Hepatic stellate cell (primary cell): Measurements from ENCODE around the gene ANO1.

Experiments
- DNase-seq: peaks from one replicate; pipeline ENCODE4 v3.0.0; 2011; ENCODE audit warnings: low spot score

The ANO1 gene

DNA sequence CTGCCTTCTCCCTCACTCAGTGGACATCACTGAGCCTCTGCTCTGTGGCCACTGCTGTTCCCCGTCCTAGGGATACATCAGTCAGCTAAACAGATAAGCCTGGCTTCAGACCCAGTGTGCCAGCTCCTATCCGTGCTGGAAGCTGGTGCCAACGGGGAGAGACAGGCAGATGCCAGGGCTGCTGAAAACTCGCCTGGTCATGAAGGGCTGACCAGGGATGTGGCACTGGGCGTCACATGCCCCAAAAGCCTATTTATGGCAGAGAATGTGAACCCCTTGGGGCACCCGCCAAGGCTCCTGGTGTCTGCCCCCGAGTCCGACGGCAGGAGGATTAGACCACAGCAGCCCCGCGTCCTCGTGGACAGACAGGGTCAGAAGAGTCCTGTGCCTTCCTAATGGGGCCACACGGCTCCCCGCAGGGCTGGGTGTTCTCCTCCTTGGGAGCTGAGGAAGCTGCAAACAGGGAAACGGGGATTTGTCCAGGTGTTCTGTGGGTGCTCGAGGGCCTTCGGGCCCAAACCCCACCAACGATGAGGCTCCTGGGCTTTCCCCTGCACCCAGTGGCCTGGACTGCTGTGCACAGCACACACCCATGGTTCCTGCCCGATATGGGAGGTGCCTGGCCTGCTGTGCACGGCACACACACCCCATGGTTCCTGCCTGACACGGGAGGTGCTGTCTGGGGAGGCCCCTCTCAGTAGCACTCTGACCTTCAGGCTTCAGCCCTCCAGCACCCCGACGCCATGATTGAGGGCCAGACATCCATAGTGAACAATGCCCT lies 19.9 kb downstream of the ANO1 start:
- no peak for DNase-seq

DNA sequence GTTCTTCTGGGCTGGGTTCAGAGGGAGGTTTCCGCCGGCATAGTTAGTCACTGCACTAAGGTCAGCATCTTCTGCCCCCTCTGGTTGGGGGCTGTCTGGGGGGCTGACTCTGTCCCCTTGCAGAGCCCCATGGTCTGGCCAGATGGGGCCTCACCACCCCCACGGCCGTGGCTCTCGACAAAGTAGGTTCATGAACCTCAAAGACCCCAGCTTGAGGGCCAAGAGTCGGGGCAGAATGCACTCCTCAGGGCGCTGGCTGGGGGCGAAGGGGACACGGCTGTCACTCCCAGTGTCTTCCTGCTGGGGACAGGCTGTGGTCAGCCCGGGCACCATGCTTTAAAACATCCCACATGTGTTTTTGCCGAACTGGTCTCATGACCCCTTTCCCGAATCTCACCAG lies 20.8 kb downstream of the ANO1 start:
- DNase-seq, result no peak

DNA sequence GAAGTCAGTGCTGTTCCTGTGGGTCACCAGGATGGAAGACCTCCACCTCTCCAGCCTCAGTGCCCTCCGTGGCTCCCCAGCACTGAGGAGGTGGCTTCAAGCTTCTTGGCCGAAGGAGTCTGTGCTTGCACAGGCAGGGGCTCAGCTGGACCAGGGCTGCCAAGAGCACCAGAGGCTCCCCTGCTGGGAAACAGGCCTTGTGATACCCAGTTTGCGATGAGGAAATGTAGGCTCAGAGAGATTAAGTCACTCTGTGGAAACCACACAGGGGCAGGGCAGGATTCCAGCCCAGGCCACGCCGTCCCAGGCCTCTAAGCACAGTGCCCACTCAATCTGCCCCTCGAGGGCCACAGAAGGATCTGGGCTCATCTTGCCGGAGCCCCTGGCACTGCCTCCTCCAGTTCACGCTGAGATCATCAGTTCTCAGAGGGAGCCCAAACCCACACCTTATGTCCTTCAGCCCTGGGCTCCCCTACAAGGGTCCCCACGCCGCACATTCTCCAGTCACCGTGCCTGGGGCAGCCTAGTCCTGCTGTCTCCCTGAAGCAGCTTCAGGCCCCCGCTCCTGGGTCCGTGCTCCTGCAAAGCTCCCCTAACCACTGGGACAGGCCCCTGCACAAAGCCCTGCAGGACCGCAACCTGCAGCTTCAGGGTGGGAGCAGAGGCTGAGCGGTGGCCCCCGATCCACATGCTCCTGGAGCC lies 21.6 kb downstream of the ANO1 start:
- no peak for DNase-seq

DNA sequence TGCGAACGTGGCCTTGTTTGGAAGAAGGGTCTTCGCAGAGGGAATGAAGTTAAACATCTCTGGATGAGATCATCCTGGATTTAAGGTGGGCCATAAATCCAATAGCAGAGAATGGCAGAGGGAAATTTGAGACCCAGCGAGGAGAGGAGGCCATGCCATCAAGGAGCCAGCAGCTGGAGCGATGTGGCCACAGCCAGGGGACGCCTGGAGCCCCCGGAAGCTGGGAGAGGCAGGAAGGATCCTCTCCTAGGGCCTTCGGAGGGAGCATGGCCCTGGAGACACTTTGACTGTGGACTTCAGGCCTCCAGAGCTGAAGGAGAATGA lies 22.1 kb downstream of the ANO1 start:
- no peak for DNase-seq

DNA sequence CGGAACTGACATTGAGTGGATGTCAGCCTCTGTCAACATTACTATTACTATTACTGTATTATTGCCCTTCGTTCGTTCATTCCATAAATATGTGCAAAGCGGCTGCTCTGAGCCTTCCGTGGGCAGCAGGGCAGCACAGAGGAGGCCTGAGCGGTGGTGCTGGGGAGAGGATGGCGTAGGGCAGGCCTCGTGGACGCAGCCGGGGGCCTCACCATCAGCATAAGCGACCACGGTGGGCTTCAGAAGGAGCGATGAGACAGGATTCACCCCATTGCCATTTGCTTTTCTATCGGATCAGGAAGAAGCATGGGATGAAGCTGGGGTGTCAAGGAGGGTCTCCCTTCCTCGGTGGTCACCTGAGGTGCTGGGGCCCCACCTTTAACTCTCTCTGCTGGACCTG lies 22.7 kb downstream of the ANO1 start:
- no peak for DNase-seq

DNA sequence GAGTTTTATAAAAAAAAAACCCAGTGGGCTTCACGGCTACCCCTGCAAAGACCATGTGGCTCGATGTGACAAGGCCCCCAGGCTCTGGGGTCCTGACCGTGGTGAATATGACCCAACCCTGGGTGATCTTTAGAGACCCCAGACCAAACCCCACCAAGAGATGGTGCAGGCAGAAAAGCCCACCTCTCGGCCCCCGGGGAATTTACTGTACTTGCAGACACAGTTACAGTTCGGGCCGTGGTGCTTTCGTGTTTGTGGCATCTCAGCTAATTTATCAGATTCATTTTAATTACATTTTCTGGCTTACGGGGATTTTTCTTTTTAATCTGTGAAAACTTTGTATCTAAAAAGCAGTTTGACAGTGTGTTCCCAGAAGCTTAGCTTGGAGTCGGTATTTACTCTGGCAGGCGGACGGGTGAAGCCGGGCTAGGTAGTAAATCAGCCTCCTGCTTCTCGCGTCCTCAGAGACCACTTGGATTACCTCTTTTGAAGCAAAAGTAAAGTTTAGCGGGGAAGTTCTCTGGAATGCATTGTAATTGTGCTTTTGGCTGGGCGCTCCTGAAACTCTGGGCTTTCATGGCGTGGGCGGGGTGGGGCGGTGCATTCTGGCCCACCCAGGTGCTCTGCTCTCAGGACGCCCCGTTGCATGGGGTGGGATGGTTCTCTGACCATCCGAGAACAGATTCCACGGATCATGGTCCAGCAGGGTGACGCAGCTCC lies 25.3 kb downstream of the ANO1 start:
- DNase-seq, result no peak

DNA sequence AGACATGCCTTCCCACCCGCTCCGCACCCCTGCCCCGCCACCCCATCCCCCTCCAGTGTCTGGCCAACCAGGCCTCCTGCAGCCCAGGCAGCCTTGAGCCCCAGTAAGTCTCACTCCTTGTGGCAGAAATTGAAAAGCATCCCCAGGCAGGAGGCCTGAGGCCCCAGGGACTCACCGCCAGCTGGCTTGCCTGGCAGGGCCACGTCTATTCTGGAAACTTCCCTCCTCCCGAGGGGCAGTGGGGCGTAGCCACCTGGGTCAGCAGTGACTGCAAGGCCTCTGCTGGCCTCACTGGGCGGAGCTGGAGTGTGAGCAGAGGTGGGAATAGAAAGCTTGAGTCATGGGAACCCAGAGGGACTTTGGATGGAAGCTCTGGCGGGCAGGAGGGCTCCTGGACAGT lies 26.3 kb downstream of the ANO1 start:
- DNase-seq, result no peak

DNA sequence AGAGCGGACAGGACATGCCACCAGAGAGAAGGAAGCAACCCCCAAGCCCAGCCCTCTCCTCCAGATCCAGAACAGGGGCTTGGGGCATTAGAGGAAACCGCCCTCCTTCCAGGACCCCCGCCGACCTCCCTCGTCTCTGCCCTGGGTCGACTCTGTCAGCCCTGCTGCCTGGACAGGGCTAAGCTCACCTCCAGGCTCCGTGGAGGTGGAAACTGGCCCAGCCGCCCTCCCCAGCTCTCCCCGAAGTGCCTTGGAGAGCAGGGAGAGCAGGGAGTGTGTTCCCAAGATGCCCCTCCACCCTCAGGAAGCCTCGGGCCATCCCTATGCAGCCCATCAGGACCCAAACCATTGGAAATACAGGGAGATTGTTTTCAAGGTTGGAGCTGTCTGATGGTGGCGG lies 26.8 kb downstream of the ANO1 start:
- no peak for DNase-seq

DNA sequence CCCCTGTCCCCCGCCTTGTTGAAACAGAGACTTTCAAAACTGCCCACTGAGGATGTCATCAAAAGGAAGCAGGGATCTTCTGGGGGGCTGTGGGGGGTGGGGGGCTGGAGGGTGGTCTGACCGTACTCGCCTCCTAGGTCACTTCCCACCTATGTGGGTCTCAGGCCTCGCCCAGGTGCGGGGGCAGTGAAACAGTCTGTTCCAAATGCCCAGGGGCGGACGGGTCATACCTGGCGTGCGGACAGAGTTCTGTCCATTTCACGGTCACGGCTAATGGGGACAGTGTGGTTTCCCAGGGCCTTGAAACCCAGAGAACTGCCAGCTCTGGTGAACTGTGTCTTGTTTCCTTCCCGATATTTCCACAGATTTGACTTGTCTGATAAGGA lies 27.2 kb downstream of the ANO1 start:
- no peak for DNase-seq

DNA sequence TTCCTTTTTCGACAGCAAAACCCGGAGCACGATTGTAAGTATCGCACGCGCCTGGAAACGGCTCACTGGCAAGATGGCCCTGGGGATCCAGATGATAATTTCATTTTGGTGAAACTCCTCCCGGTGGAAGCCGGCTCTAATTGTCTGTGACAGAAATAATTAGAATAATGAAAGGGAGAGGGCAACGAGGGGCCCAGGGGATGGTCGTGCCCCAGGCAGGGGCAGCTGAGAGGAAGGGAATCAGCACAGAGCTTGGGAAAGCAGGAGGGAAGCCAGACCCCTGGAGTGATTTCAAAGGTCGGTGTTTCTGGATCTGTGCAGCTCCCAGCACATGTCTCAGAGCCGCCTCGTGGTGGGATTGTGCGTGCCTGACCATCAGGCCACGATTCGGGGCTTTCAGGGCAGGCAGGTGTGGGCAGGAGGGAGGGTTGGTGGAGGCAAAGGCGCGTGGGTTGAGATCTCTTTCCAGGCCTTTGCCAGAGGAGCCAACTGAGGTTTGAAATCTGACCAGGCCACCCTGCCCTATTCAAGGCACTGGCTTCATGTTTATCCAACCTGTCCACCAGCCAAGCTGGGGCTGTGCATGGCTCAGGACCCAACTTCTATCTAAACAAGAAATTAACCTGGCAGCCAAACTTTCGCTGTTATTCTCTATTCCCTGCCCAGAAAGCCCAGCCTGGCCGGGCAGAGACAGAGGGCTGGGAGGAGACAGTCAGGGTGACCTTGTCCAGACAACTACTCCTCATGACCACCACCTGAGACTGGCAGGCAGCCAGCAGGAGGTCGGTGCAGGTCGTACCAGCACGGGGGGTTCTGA lies 27.8 kb downstream of the ANO1 start:
- no peak for DNase-seq

DNA sequence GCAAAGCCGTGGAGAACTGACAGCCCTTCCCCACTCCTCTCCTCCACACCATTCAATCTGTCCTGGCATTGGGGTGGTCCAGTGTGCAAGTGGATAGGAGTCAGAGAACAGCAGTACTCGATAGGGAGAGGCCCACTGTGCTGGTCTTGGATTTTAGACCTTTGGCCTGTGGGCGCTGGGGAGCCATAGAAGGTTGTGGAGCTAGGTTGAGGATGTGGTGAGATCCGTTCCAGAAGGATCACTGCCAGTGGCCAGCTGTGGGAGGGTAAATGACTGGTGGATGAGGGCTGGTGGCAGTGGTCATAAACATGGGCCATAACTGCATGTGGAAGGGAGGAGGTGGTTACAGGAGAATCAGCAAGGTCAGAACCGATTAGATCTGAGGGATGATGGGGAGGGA lies 28.6 kb downstream of the ANO1 start:
- no peak for DNase-seq

DNA sequence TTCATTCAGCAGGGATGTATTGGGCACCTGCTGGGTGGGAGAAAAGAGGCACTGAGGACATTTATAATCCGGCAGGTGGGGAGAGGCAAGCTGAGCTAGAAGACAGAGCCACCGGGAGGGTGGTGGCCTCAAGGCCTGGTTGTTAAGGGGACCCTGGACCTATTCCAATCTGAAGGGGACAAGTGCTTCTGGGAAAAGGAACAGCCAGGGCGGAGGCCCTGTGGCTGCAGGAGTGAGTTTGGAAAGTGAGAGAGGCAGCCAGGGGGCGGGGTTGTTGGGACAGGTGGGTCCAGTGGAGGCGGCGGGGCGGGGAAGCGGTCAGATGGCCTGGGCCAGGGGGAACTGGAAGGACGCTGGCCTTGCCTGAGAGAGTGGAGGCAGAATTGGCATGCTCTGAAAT lies 29.1 kb downstream of the ANO1 start:
- no peak for DNase-seq

DNA sequence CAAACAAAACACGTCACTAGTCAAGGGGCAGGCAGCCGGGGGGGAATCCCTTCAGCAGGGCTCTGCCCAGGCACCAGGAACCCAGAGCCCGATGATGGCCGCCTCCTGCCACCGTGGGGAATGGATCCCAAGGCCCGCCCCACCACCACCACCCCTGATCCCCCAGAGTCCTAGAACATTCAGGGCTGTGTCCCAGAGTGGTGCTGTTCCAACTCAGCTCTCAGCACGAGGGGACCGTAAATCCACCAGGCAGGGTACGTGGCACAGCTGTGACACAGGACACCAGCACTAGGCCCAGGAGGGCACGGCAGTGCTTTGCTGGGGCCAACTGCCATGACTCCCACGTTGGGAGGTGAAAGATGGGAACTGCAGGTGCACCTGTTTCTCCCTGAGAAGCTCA lies 29.6 kb downstream of the ANO1 start:
- DNase-seq, result no peak

DNA sequence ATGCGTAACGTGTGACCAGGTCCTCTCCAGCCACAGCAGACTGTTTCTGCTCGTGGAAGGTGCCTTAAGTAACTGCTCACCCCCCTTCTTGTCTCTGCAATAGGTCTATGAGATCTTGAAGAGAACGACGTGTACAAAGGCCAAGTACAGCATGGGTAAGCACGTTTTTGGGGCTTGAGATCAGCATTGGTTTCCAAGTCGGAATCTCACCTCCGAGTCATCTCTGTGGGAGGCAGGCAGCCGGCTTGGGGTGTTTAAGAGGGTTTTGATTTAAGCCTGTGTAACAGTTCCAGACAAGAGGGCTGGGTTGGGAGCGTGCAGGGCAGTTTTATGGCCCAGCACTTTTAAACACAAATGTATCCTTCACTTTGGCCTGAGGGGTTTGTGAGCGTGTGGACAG lies 30.1 kb downstream of the ANO1 start:
- peak; percentile 46 for DNase-seq

DNA sequence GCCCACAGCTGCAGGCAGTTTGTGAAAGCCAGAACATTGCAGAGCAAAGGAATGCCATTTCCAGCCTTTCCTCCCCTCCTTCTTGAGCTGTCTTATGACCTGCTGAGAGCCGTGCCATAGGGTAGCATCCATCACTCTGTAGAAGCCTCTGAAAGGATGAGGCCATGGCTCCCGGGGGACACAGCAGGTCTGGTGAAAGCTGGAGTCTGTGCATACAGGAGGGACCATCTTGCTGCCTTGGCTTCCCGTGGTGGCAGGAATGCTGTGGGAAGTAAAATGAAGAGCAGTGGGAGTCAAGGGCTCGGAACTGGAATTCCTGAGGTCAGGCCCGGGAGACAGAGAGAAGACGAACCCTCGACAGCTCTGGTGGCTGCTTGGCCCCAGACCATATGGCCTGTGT lies 30.9 kb downstream of the ANO1 start:
- peak; percentile 74 for DNase-seq

DNA sequence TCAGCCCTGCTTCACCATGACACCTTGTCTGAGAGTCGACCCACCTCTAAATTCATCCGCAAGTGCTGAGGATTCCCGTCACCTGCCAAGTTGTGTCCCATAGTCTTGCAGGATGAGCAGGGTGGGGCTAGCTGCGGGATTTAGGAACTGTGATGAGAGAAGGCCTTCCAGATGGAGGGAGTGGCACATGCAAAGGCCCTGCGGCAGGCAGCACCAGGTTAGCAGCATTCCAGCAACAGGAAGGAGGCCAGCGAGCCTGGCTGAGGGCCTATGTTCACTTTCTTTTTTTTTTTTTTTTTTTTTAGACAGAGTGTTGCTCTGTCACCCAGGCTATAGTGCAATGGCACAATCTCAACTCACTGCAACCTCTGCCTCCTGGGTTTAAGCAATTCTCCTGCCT lies 31.8 kb downstream of the ANO1 start:
- DNase-seq, result no peak

DNA sequence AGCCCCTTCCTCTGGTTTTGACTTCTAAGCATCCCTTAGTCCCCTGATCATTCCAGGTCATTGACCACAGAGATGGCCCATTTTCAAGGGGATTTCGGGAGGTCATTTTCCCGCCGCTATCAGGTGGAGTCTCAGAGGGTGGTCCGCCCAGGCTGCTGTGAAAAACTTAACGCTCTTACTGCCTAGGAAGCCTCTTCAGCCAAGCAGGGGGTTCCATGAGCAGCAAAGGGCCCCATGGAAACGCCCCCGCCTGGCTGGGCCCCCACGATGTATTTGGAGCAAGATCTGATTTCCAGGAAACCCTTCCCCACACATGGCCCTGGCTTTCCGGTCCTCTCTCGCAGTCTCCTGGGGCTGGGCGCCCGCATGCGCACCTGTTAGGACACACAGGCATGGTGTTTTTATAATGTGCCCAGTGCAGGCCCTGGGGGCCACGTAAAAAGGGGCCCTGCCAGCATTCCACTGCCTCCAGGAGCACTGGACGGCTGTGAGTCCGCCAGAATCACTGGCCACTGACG lies 32.5 kb downstream of the ANO1 start:
- DNase-seq, result no peak

DNA sequence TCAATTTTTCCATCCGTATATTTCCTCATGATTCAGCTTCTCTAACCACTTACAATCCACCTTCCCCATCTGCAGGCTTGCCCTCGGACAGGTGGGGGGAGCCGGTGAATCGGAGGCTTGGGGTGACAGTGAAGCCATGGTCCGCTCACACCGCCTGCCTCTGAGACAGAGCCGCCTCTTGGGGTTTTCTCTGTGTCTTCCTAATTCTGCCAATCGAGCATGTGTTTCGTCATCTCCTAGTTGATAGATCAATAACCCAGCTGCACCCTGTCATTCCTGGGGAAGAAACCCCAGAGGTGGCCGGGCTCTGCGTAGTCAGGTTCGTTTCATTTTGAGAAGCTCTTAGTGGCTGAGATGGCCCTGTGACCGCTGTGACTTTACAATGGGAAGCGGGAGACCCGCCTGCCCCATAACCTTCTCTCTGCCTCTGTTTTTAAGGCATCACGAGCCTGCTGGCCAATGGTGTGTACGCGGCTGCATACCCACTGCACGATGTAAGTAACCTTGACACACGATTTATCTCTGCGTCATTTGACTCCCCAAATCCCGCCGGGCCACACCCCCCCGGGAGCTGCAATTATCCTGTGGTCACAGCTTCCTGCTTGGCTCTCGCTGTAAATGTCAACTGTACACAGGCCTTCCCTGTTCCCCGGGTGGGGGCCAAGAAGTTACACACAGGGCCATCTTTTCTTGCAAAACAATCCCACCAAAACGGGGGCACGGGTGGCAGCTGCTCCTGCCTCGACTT lies 33.3 kb downstream of the ANO1 start:
- DNase-seq, result peak; percentile 88

DNA sequence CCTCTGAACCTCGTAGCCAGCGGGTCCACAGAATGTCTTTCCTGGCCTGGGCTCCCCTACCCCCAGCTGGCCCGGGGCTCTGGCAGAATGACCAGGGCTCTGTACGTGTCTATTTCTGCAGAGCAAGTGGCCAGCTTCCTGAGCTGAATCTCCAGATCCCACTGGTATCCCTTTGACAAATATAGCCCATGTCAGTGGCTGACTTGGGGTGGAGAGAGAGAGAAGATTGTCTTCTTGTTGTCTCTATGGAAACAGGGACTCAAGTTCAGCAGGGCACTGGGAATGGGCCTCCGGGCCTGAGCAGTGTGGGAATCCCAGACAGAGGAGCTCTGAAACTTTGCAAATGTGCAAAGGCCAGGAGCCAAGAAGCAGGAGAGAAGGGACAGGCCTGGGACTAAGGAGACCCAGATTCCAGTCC lies 33.9 kb downstream of the ANO1 start:
- peak; percentile 63 for DNase-seq

DNA sequence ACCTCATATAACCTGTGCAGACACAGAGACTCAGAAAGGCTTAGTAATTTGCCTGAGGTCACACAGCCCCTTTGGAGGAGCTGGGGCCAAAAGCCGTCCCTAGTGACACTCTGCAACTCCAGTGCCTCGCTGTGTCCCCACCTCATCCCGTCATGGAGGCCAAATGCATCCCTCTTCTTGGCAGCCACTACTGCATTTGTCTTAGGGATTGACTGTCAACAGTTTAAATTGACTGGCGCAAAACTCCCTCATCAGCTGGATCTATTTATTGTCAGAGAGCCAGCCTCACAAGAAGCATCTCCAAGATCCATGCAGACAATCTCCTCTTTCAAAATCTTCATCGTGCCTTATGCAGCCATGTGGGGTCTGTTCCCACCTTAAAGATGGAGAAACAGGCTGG lies 35.7 kb downstream of the ANO1 start:
- no peak for DNase-seq

DNA sequence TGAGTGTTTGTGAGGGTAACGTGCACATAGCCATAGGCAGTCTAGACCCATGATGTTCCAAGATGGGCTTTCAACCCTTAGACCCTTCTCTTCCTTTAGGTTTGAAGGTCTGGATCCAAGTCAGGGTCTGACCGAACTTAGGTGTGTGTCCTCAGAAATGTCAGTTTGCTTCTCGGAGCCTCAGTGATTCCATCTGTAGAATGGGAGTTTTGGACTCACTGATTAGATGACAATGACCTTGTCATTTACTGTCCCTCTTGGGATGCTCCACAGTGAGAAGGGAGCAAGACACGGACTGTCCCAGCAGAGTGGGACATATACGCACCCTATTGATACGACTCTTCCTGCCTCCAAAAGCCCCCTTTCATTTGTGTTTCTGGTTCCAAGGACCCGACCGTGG lies 37.7 kb downstream of the ANO1 start:
- DNase-seq, result no peak
